Stimulated activated CD4-positive, alpha-beta T cell treated with anti-CD3 and anti-CD28 coated beads, TNF-alpha, amount 100 ng/mL, for 24 hours (primary cell): ENCODE results near the gene ASS1.

Experiments
- DNase-seq, 3 experiments: peaks; one replicate each; pipeline ENCODE4 v3.0.0-alpha.2; 2020; ENCODE audit warnings: low read depth in 3 of 3

The ASS1 gene

DNA sequence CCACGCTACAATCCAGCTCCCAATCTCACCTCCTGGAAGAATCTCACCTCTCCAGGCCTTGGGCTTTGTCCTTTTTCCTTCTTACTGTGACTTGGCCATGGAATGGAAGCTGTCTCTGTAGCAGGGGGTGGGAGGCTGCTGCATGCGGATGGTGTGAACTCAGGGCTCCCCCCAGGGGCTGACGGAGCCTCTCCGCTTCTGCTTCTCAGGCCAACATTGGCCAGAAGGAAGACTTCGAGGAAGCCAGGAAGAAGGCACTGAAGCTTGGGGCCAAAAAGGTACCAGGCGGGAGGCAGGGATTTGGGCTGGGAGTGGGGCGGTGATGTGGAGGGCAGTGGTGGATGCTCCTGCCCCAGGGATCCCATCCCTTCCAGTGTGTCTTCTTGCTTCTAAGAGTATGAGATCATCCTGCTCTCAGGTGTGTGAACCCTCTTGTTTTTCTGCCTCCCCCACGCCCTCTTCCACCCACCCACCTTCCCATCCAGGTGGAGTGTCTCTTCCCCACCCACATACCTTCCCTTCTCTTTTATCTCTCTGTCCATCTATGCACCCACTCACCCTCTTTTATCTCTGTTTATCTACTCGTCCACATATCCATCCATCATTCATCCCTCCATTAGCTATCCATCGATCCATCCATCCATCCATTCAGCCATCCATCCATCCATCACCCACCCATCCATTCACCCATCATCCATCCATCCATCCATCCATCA lies 9.5 kb downstream of the ASS1 start:
- DNase-seq, result no peak

DNA sequence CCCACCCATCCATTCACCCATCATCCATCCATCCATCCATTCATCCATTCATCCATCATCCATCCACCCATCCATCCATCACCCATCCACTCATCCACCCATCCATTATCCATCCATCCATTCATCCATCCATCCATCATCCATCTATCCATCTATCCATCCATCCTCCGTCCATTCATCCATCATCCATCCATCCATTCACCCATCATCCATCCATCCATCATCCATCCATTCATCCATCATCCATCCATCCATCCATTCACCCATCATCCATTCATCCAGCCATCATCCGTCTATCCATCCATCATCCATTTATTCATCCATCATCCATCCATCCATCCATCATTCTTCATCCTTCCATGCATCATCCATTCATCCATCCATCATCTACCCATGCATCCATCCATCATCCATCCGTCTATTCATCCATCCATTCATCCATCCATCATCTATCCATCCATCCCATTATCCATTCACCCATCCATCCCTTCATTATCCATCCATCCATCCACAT lies 10.1 kb downstream of the ASS1 start:
- no peak for DNase-seq

DNA sequence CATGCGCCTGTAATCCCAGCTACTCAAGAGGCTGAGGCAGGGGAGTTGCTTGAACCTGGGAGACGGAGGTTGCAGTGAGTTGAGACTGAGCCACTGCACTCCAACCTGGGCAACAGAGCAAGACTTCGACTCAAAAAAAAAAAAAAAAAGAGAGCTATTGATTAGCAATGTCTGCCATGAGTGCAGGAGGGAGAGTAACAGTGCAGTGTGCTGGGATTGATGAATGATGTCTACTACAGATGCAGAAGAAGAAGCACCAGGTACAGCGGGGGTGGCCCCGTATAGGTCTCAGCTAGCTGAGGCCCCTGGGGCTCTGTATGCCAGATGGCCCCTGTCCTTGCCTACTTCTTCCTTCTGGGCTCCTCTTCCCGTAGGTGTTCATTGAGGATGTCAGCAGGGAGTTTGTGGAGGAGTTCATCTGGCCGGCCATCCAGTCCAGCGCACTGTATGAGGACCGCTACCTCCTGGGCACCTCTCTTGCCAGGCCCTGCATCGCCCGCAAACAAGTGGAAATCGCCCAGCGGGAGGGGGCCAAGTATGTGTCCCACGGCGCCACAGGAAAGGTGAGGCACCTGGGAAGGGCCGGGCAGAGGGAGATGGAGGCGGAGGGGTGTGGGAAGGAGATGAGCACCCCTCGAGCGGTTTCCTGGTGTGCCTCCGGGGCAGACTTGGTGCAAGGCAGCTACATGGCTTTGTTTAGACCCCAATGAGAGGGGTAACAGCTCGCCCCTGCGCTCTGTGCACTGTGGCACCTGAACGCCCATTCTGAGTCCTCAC lies 13.5 kb downstream of the ASS1 start:
- no peak for DNase-seq

DNA sequence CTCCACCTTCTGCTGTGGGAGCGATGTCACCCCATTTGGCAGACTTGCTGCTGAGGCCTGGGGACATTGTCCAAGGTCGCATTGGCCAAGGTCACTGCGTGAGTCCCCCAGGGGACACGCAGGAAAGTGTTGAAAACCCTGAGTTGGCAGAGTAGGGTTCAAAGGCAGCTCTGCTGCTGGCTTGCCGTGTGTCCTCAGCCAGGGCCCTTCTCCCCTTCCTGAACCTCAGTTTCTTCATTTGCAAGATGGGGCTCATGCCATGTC lies 14.0 kb downstream of the ASS1 start:
- DNase-seq, result no peak

DNA sequence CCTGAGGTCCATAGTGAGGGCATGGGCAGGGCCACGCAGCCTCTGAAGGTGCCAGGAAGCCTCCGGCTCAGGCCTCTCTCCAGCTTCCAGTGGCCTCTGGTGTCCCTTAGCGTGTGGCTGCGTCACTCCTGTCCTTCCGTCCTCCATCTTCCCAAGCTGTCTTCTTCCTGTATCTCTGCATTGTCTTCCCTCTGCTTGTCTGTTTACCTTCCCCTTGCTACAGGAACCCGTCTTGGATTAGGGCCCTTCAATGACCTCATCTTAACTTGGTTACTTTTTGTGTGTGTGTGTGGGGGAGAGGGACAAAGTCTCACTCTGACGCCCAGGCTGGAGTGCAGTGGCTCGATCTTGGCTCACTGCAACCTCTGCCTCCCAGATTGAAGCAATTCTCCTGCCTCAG lies 14.4 kb downstream of the ASS1 start:
- DNase-seq, result no peak

DNA sequence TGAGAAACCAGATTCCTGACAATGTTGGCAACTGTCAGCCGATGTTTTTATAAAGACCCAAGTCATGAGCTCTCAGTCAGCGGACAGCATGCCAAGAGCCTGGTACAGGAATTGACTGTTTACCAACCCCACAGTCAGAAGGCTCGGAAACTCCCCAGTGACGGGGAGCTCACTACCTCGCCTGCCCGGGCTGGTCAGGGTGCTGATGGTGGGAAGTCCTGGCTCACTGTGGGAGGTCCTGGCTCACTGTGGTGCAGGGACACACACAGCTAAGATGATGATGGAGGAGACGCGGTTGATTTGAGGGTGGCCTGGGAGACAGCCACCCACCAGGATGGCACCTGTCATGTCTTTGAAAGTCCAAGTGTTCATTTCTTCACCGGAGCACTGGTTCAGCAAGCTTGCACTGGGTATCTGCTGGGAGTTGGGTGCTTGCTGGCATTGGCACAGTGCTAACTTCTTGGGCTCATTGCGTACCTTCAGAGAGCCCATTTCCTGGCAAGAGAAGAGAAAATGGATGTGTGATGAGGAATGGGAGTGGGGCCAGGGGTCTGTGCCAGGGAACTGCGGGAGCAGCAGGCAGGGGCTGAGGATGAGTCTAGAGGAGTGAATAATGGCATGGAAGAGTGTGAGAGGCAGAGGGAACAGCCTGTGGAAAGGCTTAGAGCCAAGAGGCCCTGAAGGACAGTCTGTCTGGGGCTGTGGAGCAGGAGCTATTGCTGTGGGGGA lies 15.3 kb downstream of the ASS1 start:
- DNase-seq, result no peak

DNA sequence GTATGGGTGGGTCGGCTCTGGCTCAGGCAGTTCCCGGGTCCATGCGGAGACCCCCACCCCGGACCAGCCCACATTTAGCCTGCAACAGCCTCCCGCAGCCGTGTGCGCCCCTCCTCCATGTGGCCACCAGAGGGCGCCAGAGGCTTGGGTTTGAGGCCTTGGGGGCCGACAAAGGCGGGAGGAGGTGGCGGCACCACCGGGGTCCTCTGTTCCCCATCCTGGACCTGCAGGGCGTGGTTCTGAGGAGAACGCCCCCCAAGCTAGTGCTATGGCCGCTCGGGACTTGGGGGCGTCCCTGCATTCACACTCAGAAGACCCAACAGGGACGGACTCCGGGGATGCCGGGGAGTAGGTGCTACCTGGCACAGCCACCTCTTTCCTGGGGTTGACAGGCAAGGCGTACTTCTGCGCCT lies 16.5 kb downstream of the ASS1 start:
- peak; percentile 46 to 60 (median 56) for DNase-seq

DNA sequence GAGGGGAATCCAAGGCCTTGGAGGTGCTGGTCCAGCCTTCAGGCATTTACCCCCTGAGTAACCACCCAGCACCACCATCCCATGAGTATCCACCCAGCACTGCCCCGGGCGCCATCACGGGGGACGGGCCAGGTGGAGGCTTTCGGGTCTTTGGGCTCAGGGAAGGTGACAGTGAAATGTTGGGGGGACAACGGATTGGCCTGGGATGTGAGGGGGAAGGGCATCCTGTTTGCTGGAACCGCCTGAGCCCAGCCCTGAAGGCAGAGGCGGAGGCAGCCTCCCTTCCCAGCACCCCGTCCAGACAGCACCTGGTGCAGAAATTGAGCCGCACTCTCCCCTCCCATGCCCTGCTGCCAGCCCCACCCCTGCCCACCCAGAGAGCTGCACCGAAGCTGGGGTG lies 17.0 kb downstream of the ASS1 start:
- no peak for DNase-seq

DNA sequence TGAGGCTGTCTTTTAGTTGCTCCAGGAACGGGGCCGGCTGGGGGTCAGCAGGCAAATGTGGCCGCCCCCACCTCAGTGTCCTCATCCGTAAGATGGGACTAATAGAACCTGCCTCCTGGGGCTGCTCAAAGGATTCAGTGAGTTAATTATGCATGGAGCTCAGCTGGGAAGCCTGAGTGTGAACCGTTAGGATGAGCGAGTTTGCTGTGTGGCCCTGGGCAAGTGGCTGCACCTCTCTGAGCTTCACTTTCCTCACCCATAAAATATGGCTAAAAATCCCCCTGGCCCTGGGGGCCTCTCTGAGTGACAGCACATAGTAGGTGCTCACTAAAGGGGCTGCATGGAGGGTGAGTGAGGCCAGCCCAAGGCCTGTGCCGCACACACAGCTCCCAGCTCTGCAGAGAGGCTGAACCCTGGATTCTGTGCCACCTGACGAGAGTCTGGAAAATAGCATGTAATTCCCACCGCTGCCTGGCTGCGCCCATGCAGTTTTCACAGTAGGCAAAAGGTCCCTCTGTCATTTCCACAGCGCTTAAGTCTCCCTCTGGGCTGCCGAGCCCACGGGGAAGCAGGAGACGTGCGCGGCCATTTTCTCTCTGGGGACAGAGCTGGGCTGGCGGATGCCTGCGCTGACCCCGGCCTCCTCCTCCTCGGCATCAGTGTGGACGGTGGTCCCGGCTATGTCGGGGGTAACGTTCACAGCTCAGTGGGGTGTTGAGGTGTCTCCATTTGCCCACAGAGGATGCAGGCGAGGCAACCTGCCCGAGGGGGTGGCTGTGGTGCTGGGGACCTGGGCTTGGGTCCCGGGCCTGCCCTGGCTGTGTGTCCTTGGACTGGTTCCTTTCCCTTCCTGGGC lies 18.2 kb downstream of the ASS1 start:
- no peak for DNase-seq

DNA sequence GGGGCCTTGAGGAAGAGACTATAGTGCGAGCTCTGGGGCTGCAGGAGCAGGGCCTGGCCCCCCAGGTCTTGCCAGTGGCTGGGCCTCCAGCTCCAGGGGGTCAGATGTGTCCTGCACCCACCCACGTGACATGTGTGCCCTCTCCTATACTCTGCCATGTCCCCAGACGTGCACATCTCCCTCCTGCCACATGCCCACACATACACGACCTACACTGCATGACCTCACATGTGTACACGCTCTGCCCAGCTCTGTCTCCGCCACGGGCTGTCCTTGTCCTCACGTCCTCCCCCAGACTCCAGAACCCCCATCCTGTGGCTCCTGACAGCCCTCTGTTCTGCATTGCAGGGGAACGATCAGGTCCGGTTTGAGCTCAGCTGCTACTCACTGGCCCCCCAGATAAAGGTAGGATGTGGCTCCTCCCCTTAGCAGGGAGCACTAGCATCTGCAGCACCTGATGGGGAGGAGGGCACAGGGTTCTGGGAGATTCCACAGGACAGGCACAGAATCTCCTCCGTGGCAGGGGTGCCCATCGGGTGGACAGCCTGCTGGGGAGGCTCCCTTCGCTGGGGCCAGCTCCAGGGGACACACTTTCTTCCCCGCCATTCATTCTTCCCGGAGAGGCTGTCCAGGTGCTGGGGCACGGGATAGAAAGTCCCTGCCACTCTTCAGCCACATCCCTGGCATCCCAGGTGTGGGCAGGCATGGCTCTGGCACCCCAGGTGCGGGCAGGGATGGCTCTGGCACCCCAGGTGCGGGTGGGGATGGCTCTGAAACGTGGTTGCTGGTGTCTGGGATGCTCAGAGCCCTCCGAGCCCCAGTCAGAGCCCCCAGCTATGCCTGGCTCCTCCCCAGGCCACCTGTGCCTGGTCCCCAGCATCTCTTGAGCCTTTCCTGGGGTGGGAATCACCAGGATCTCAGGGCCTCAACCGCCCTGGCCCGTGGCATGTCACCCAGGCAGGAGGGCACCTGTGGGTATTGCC lies 19.3 kb downstream of the ASS1 start:
- no peak for DNase-seq

DNA sequence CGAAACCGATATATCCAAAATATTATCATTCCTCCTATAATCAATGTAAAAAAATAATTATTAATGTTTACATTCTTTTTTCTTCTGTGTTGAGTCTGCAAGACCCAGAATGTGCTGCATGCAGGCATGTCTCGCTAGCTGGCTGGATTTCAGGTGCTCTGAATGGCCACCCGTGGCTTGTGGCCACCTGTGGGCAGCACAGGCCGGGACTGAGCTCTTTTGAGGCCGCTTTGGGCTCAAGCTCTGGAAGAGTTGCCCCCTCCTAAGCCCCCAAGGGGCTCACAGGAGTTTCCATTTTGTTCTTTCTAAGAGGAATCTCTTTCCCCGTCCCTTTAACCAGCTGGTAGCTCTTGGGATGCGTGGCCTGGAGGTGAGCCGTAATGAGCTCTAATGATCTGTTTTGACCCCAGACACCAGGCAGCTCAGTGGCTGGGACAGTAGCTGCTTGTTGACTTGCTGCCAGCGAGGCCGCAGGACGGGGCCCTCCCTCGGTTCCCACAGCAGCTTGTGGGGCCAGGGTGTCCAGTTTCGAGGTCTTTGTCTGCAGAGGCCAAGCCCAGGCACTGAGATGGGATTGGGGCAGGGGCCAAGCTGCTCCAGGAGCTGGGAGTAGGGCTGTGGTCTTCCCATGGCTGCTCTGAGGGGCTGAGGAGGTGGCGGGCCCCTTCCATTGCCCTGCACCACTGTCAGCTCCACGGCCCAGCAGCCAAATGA lies 20.8 kb downstream of the ASS1 start:
- no peak for DNase-seq

DNA sequence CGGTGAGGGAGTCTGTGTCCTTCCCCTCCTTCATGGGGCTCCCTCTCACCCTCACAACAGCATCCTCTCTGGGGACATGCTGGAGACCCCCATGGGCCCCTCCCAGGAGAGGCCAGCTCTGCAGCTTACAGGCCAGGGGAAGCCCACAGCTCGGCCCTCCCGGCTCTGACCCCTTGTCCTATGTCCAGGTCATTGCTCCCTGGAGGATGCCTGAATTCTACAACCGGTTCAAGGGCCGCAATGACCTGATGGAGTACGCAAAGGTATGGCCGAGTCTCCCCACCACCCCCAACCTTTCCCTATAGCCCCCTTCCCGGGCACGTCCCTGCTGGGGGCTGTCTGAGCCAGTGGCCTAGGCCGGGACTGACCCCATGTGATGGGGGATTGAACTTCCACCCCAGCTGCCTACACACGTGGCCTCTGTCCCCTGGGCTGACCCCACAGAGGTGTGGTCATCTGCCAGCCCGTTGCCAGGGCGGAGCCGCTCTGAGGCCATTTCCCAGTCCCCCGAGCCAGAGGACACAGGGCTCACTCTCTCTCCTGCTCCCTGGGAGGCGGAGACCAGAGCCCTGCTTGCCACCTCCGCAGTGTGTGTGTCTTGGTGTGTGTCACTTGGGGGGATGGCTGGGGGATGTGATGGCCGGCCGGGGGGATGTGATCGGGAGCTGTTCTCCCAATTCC lies 21.9 kb downstream of the ASS1 start:
- no peak for DNase-seq

DNA sequence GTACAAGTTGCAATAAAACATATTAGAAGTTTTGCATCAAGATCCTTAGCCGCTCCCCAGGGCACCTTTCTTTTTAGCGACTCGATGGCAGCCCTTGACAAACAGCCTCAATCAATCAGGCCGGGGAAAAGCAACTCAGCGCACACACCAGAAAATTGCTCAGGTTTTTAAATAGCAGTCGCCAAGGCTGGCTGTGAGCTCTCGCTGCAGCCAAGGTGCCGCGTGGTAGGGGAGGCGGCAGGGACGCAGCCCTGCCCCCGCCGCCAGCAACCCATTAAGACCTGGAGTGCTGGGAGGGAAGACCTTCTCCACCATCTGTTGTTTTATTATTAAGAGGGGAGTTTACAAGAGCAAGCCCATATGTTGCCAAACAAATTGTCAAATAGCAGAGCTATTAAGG lies 22.6 kb downstream of the ASS1 start:
- DNase-seq, result no peak

DNA sequence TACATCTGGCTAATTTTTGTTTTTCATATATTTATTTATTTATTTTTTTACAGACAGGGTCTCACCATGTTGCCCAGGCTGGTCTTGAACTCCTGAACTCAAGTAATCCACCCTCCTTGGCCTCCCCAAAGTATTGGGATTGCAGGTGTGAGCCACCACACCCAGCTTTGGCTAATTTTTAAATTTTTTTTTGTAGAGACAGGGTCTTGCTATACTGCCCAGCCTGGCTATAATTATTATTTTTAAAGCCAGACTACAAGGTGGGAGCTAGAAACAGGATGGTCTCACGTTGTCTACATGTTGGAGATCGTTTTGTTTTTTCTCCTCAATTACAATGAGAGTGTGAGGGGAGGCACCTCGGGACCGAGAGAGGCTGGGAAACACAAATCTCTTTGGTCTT lies 23.8 kb downstream of the ASS1 start:
- DNase-seq, result no peak

DNA sequence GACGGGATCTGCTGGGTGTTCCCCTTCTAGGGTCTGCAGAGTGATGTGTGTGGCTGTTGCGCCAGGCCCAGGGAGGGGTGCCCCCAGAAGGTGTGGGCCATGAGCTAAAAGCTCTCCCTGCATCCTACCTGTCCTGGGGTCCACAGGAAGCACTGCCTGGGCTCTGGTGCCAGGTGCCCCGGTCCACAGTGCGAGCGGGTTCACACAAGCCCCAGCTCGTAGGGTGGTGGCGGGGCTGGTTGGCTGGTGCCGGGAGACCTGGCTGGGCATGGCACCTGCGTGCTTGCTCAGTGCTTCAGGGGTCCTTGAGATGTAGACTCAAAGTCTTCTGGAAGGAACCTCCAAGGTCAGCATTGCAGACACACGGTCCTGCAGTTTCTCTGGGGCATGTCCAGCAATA lies 25.5 kb downstream of the ASS1 start:
- DNase-seq, result no peak

DNA sequence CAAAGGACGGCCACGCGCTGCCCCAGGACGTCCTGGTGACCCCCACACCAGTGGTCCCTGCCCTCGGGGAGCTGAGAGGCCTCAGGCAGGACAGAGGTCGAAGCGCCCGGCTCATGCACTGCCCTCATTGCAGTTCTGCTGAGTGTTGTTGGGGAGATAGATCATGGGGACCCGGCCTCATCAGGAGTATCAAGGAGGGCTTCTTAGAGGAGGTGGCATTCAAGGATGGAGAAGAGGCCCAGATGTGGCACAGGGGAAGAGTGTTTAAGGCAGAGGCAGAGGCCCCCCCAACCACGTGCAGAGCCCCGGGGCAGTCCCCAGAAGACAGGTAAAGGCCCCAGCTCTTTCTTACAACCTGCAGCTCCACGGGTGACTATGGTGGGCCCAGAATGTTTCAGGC lies 26.2 kb downstream of the ASS1 start:
- no peak for DNase-seq

DNA sequence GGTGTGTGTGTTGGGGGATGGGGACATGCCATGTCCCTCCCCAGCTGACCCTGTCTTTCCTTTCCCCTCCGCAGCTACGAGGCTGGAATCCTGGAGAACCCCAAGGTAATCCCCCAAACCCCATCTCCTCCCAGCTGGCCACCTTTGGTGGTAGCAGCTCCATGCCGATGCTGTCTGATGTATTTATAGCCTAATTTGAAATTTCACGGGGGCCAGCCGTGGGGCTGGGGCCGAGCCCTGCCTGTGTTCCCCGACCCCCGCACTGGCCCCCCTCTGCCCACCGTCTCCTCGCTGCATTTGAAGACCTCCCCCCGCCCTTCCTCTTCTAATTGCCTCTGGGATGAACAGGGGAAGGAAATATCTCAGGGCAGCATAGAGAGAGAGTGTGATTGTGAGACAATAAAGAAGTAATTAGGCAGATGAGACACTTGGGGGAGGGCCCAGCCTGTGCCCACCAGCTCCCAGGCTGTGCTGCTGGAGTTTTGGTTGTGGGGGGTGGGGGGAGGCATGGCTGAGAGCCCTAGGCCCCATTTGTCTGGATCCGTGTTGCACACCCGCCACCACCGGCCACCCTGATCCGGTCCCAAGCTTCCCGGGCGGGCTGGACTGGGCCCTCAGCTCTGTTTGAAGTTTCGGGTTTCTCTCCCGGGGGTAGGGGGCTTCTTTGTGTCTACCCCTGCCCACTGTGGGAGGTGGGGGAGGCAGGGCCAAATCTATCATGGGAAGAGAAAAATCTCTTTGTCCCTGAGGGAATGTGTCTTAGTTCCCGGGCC lies 26.8 kb downstream of the ASS1 start:
- no peak for DNase-seq

DNA sequence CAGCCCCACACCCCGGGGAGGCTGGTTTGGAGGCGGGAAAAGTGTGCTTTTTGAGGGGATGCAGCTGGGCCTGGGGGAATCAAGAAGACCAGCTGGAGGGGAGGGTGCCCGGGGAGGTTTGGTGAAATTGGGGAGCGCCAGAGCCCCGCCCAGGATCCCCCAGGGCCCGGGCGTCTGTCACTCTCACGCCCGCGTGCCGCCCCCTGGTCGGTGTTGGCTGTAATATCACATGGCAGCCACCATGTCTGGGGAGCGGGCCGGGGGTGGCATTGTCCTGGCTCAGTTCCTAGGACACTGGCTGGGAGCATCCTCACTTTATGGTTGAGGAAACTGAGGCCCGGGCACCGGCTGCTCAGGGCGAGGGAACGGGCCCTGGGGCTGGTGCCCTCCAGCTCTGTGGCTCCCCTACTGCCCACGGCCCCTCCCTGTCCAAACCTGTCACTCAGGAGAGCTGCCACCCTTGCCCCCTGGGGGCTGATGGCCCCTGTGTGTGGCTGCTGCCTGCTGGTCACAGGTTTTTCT lies 27.5 kb downstream of the ASS1 start:
- no peak for DNase-seq
